ENCODE measurements around the gene EXOC1. TPM values are rescaled to one million over a fixed set of nuclear protein-coding genes. Genes with fewer than 3 reads are reported as not detected.

Gene EXOC1
- total RNA-seq, 4 donors from 2014 or later, result 14.8 to 22.3 (median 20.3) TPM

- Histone ChIP-seq H3K36me3 (peaks cover 0 to 60% of the 10 kb centered on the region in 2 donors), H3K9me3 (no peaks in the 10 kb centered on the region), H3K4me3 (no peak overlapping the region), H3K4me1 (no peaks in the 10 kb centered on the region), H3K27me3 (no peaks in the 10 kb centered on the region), H3K27ac (no peak overlapping the region)
- in situ Hi-C loops (cut with MboI; ENCODE audit: low sequenced_read_pairs in 4 of 4) (no loop called here), intact Hi-C loops (cut with DNase I; ENCODE audit: low total_unique reads) (no loop called here)
- TF ChIP-seq, protein P1, sequence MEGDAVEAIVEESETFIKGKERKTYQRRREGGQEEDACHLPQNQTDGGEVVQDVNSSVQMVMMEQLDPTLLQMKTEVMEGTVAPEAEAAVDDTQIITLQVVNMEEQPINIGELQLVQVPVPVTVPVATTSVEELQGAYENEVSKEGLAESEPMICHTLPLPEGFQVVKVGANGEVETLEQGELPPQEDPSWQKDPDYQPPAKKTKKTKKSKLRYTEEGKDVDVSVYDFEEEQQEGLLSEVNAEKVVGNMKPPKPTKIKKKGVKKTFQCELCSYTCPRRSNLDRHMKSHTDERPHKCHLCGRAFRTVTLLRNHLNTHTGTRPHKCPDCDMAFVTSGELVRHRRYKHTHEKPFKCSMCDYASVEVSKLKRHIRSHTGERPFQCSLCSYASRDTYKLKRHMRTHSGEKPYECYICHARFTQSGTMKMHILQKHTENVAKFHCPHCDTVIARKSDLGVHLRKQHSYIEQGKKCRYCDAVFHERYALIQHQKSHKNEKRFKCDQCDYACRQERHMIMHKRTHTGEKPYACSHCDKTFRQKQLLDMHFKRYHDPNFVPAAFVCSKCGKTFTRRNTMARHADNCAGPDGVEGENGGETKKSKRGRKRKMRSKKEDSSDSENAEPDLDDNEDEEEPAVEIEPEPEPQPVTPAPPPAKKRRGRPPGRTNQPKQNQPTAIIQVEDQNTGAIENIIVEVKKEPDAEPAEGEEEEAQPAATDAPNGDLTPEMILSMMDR (IDR thresholded peaks at IDR 0.05 in 4 of 5, conservative IDR thresholded peaks at IDR 0.05 in 1 of 5), result no peak
- DNase-seq (no peak), ATAC-seq (no peak)
Measured at GRCh38 chr4:55903577-55903976, 50.1 kb downstream of the EXOC1 start.

GRCh38 chr4:55904576-55904975 lies 51.1 kb downstream of the EXOC1 start:
- no peak overlapping the region for H3K27ac ChIP-seq
- in situ Hi-C loops (cut with MboI; ENCODE audit: low sequenced_read_pairs in 4 of 4), result no loop called here
- H3K4me3 ChIP-seq, result no peak overlapping the region
- no peaks in the 10 kb centered on the region for H3K4me1 ChIP-seq
- ATAC-seq, result no peak
- H3K36me3 ChIP-seq, result peaks cover 0 to 59% of the 10 kb centered on the region in 2 donors
- no peak for DNase-seq
- TF ChIP-seq, protein P1 (IDR thresholded peaks at IDR 0.05 in 4 of 5, conservative IDR thresholded peaks at IDR 0.05 in 1 of 5), result no peak
- TF ChIP-seq POLR2A (IDR thresholded peaks at IDR 0.05), result no peak
- H3K27me3 ChIP-seq, result no peaks in the 10 kb centered on the region
- no peaks in the 10 kb centered on the region for H3K9me3 ChIP-seq
- intact Hi-C loops (cut with DNase I; ENCODE audit: low total_unique reads), result no loop called here

- in situ Hi-C loops (cut with MboI; ENCODE audit: low sequenced_read_pairs in 4 of 4) (no loop called here), intact Hi-C loops (cut with DNase I; ENCODE audit: low total_unique reads) (no loop called here)
- TF ChIP-seq, protein P1 (IDR thresholded peaks at IDR 0.05 in 4 of 5, conservative IDR thresholded peaks at IDR 0.05 in 1 of 5), result no peak
- TF ChIP-seq POLR2A (IDR thresholded peaks at IDR 0.05), result no peak
Measured at GRCh38 chr4:55906323-55906722, 52.9 kb downstream of the EXOC1 start.

DNA sequence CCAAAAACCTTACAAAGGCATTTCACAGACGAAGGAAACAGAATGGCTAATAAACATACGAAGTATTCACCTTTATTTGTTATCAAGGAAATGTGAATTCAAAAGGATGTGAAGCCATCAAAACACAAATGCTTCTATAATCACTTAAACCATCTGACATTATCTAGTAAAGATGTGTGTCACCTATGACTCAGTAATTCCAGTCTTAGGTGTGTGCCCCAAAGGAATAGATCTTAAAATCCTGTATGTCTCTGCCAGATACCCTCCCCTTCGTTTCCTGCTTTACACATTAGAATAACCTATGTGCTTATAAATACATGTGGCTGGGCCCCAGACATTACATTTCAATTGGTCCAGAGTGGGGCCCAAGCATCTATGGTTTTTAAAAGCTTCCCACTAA lies 53.5 kb downstream of the EXOC1 start:
- DNase-seq (no peak), ATAC-seq (no peak)
- no peak overlapping the region for H3K4me3 ChIP-seq
- H3K27me3 ChIP-seq, result no peaks in the 10 kb centered on the region
- no peaks in the 10 kb centered on the region for H3K4me1 ChIP-seq
- in situ Hi-C loops (cut with MboI; ENCODE audit: low sequenced_read_pairs in 4 of 4), result no loop called here
- intact Hi-C loops (cut with DNase I; ENCODE audit: low total_unique reads), result no loop called here
- H3K27ac ChIP-seq, result no peak overlapping the region
- TF ChIP-seq POLR2A (IDR thresholded peaks at IDR 0.05), result no peak
- TF ChIP-seq, protein P1 (IDR thresholded peaks at IDR 0.05 in 4 of 5, conservative IDR thresholded peaks at IDR 0.05 in 1 of 5), result no peak
- H3K36me3 ChIP-seq, result peaks cover 0 to 39% of the 10 kb centered on the region in 2 donors
- no peaks in the 10 kb centered on the region for H3K9me3 ChIP-seq

More at GRCh38 chr4:55906323-55906722, 52.9 kb downstream of the EXOC1 start:
- Histone ChIP-seq H3K36me3 (peaks cover 0 to 44% of the 10 kb centered on the region in 2 donors), H3K4me3 (no peak overlapping the region), H3K4me1 (no peaks in the 10 kb centered on the region), H3K9me3 (no peaks in the 10 kb centered on the region), H3K27me3 (no peaks in the 10 kb centered on the region), H3K27ac (no peak overlapping the region)
- no peak for DNase-seq
- no peak for ATAC-seq

DNA sequence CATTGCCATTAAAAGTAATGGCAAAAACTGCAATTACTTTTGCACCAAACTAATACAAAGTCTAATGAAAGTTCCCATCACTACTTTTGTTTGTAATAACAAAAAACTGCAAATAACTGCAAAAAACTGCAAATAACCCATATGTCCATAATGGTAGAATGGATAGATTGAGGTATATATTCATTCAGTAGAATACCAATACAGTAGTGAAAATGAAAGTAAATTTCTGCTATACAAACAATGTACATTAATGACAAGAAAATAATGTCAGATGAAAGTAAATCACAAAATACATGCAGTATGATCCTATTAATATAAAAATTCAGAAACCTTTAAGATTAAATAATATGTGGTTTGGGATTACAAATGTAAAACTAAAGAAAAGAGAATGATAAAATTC lies 54.0 kb downstream of the EXOC1 start:
- H3K36me3 ChIP-seq, result peaks cover 0 to 35% of the 10 kb centered on the region in 2 donors
- no peak overlapping the region for H3K27ac ChIP-seq
- H3K4me3 ChIP-seq, result no peak overlapping the region
- no peak for DNase-seq
- intact Hi-C loops (cut with DNase I; ENCODE audit: low total_unique reads) (no loop called here), in situ Hi-C loops (cut with MboI; ENCODE audit: low sequenced_read_pairs in 4 of 4) (no loop called here)
- no peaks in the 10 kb centered on the region for H3K4me1 ChIP-seq
- ATAC-seq, result no peak
- no peaks in the 10 kb centered on the region for H3K27me3 ChIP-seq
- no peak for TF ChIP-seq POLR2A (IDR thresholded peaks at IDR 0.05)
- TF ChIP-seq, protein P1 (IDR thresholded peaks at IDR 0.05 in 4 of 5, conservative IDR thresholded peaks at IDR 0.05 in 1 of 5), result no peak
- no peaks in the 10 kb centered on the region for H3K9me3 ChIP-seq
